Breast epithelium (tissue), 3 donors: ENCODE results near the gene FLYWCH2.

ENCODE experiments used
- CTCF ChIP-seq, 3 donors: fragments of 450-650 bp; IDR thresholded peaks; one replicate each; pipeline ENCODE4 v1.5.1; 2016 to 2017; ENCODE audit warnings: antibody characterized with exemption in 3 of 3, mild to moderate bottlenecking in 3 of 3, moderate library complexity in 3 of 3
- POLR2A ChIP-seq: fragments of 450-650 bp; IDR thresholded peaks from one replicate; pipeline ENCODE4 v1.6.1; 2016; ENCODE audit warnings: antibody characterized with exemption, mild to moderate bottlenecking, moderate library complexity

DNA sequence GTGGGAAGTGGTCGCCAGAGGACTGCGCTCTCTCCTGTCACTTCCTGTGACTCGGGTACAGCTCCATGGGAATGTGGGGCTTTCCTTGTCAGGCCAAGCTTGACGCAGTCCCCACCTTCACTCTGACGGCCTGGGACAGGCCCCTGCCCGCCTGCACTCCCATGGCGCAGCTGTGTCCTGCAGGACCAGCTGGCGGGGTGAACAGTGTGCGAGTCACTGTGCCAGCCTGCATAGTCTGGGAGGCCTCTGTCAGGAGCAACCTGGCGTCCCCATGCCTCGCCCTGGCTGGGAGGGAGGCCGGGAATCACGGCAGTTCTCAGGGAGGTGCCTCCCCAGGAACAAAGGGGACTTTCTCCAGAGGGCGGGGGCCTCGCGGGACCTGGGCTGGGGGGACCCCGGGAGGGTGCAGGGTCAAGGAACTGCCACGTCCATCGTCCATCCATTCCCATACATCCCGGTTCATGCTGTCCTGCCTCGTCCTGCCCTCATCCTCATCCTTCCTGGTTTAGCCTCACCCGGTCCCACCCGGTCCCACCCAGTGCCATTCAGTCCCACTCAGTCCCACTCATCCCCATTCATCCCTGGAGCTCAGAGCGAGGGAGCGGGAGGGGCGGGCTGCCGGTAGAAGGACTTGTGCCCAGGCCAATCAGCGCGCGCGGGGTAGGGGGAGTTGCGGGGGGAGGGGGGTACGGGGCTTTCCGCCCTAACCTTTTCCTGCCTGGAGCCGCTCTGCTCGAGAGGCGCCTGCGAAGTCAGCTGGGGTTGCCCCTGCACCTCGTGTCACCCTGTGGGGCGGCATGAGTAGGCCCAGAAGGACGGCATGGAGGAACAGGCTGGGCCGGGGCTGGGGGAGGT, 42.1 kb downstream of the FLYWCH2 start:
- TF ChIP-seq CTCF (IDR thresholded peaks at IDR 0.05) (no peak), POLR2A (no peak)
